ENCODE results near the gene TMPRSS9.

GRCh38 chr19:2427429-2428320, 67.6 kb downstream of the TMPRSS9 start, which contains the start of gene TIMM13:
- TF ChIP-seq CTCF (conservative IDR thresholded peaks at IDR 0.05; ENCODE audit: low read depth, low read length) = no peak
- TF ChIP-seq EZH2 (IDR thresholded peaks at IDR 0.05; ENCODE audit: borderline replicate concordance, low read depth, low read length, poor library complexity, severe bottlenecking) = no peak
